SK-N-MC (cell line): ENCODE results near the gene ADTRP.

Source experiments
- DNase-seq: peaks from one replicate; pipeline ENCODE4 v3.0.0-alpha.2; 2011; ENCODE audit warnings: low read depth, low spot score
- H3K27ac ChIP-seq: fragments of 200-600 bp; sonication (generic); 2 replicates; pipeline ENCODE4 v1.5.1; 2016; ENCODE audit warnings: mixed run types
- H3K36me3 ChIP-seq: fragments of 200-600 bp; sonication (generic); 2 replicates; pipeline ENCODE4 v1.6.1; 2017; ENCODE audit warnings: antibody characterized with exemption, low read length, mixed read lengths; ENCODE audit not compliant: insufficient read depth
- H3K4me3 ChIP-seq: fragments of 200-600 bp; sonication (generic); 2 replicates; pipeline ENCODE4 v1.5.1; 2016
- H3K9ac ChIP-seq: fragments of 200-600 bp; sonication (generic); 2 replicates; pipeline ENCODE4 v1.8.0; 2017; ENCODE audit warnings: mixed run types, mixed read lengths; ENCODE audit not compliant: insufficient read length
- H3K9me3 ChIP-seq: fragments of 200-600 bp; sonication (generic); 2 replicates; pipeline ENCODE4 v1.6.1; 2017; ENCODE audit warnings: low read depth, mild to moderate bottlenecking, antibody characterized with exemption, low read length, moderate library complexity, mixed read lengths
- EZH2 ChIP-seq: fragments of 200-600 bp; sonication (generic); IDR thresholded peaks from one replicate; pipeline ENCODE4 v1.6.1; 2017; ENCODE audit warnings: antibody characterized with exemption
- FOXP2 ChIP-seq: optimal IDR thresholded peaks from 2 replicates; pipeline ENCODE3; 2011; ENCODE audit warnings: mild to moderate bottlenecking, moderate library complexity; ENCODE audit not compliant: insufficient read depth; ENCODE audit errors: extremely low read length, control extremely low read depth
- POLR2AphosphoS5 ChIP-seq: IDR thresholded peaks from 2 replicates; pipeline ENCODE4 v1.6.1; 2012; ENCODE audit warnings: mild to moderate bottlenecking, low read depth, low read length, borderline replicate concordance

Gene ADTRP

GRCh38 chr6:11767458-11767857 lies 11.1 kb downstream of the ADTRP start:
- Histone ChIP-seq H3K36me3 (no peaks in the 10 kb centered on the region), H3K9ac (no peak overlapping the region), H3K4me3 (no peak overlapping the region), H3K9me3 (no peaks in the 10 kb centered on the region), H3K27ac (no peak overlapping the region)
- TF ChIP-seq FOXP2 (no peak), EZH2 (no peak), POLR2AphosphoS5 (no peak)
- no peak for DNase-seq

DNA sequence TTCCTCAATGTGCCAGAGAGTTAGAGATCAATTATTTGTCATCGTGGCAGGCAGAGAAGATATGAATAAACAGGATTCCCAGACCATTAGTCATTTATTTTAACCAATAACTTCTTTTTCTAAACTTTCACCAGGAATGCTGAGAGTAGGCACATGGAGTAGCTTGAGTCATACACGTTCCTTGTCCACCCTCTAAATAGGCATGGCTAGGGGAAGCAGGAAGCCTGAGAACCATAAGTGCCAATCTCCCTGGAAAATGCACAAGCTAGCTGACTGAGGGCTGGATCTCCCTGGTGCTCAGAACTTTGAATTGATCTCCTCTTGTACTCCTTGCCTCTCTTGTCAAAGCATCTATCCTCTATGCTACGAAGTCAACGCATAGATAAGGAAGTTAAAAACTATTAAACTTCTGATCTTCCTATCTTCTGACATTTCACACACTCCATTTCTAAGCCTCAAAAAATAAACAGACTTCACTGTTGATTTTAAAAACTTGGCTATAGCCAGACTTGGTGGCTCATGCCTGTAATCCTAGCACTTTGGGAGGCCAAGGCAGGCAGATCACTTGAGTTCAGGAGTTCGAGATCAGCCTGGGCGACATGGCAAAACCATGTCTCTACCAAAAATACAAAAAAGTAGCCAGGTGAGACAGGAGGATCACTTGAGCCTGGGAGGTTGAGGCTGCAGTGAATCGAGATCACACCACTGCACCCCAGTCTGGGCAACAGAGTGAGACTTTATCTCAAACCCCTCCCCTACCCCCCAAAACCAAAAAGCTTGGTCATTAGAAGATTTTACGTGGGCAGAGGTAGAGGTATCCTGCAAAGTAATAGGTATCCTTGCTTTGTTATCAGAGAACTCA lies 11.8 kb downstream of the ADTRP start:
- no peak for DNase-seq
- H3K36me3 ChIP-seq, result no peaks in the 10 kb centered on the region
- no peak overlapping the region for H3K27ac ChIP-seq
- H3K9me3 ChIP-seq, result no peaks in the 10 kb centered on the region
- TF ChIP-seq EZH2 (no peak), POLR2AphosphoS5 (no peak), FOXP2 (no peak)
- H3K4me3 ChIP-seq, result no peak overlapping the region
- H3K9ac ChIP-seq, result no peak overlapping the region

GRCh38 chr6:11766043-11766442 lies 12.6 kb downstream of the ADTRP start:
- no peak overlapping the region for H3K4me3 ChIP-seq
- H3K36me3 ChIP-seq, result no peaks in the 10 kb centered on the region
- no peak overlapping the region for H3K27ac ChIP-seq
- DNase-seq, result no peak
- H3K9me3 ChIP-seq, result no peaks in the 10 kb centered on the region
- no peak overlapping the region for H3K9ac ChIP-seq
- TF ChIP-seq POLR2AphosphoS5 (no peak), EZH2 (no peak), FOXP2 (no peak)

DNA sequence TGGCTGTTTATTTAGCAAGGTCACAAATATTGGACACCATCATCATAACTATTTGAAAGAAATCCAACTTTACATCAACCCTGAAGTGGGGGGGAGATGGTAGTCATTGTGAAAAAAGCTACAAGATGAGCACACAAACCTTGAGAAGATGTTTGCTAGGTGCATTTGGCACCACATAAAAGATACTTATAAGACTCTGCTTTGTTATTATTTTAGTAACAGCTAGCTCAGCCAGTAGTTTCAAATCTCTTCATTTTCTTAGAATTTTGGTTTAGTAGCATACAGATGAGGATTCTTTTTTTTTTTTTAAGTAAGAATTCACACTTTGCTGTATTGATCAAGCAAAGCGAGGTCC lies 14.4 kb downstream of the ADTRP start:
- no peak for TF ChIP-seq FOXP2
- TF ChIP-seq POLR2AphosphoS5, result no peak
- TF ChIP-seq EZH2, result no peak
- no peak overlapping the region for H3K9ac ChIP-seq
- H3K36me3 ChIP-seq, result no peaks in the 10 kb centered on the region
- no peak overlapping the region for H3K4me3 ChIP-seq
- H3K9me3 ChIP-seq, result no peaks in the 10 kb centered on the region
- DNase-seq, result no peak
- no peak overlapping the region for H3K27ac ChIP-seq

- no peak for DNase-seq
- no peak overlapping the region for H3K27ac ChIP-seq
- TF ChIP-seq POLR2AphosphoS5 (no peak), EZH2 (no peak), FOXP2 (no peak)
Observed at GRCh38 chr6:11763460-11764249, 14.9 kb downstream of the ADTRP start.

GRCh38 chr6:11762794-11763459 lies 15.7 kb downstream of the ADTRP start:
- H3K4me3 ChIP-seq, result no peak overlapping the region
- no peak for DNase-seq
- no peak overlapping the region for H3K27ac ChIP-seq
- no peak for TF ChIP-seq POLR2AphosphoS5
- TF ChIP-seq EZH2, result no peak
- H3K9ac ChIP-seq, result no peak overlapping the region
- H3K36me3 ChIP-seq, result no peaks in the 10 kb centered on the region
- no peaks in the 10 kb centered on the region for H3K9me3 ChIP-seq

More at GRCh38 chr6:11763460-11764249, 14.9 kb downstream of the ADTRP start:
- Histone ChIP-seq H3K36me3 (no peaks in the 10 kb centered on the region), H3K9me3 (no peaks in the 10 kb centered on the region), H3K9ac (no peak overlapping the region), H3K4me3 (no peak overlapping the region)

- TF ChIP-seq EZH2 (no peak), FOXP2 (no peak)
- no peaks in the 10 kb centered on the region for H3K9me3 ChIP-seq
- no peak overlapping the region for H3K27ac ChIP-seq
- no peak overlapping the region for H3K9ac ChIP-seq
- H3K4me3 ChIP-seq, result no peak overlapping the region
- DNase-seq, result no peak
- no peaks in the 10 kb centered on the region for H3K36me3 ChIP-seq
Observed at GRCh38 chr6:11761744-11762620, 16.6 kb downstream of the ADTRP start.

- Histone ChIP-seq H3K9me3 (no peaks in the 10 kb centered on the region), H3K36me3 (no peaks in the 10 kb centered on the region), H3K27ac (no peak overlapping the region), H3K9ac (no peak overlapping the region), H3K4me3 (no peak overlapping the region)
- no peak for TF ChIP-seq EZH2
- no peak for TF ChIP-seq POLR2AphosphoS5
- TF ChIP-seq FOXP2, result no peak
- DNase-seq, result no peak
Observed at GRCh38 chr6:11760015-11760473, 18.6 kb downstream of the ADTRP start.
